Loucy (cell line): ENCODE data around the gene TUBB6.

Experiments used
- EZH2phosphoT487 ChIP-seq: fragments of 200-600 bp; IDR thresholded peaks from 2 replicates; pipeline ENCODE4 v1.6.1; 2018; ENCODE audit warnings: antibody characterized with exemption, mild to moderate bottlenecking, moderate library complexity, borderline replicate concordance
- TF ChIP-seq, protein P1 (sequence below): fragments of 200-600 bp; sonication (generic); conservative IDR thresholded peaks from 2 replicates; pipeline ENCODE4 v1.5.1; 2014; ENCODE audit warnings: mild to moderate bottlenecking, antibody characterized with exemption, low read length

DNA sequence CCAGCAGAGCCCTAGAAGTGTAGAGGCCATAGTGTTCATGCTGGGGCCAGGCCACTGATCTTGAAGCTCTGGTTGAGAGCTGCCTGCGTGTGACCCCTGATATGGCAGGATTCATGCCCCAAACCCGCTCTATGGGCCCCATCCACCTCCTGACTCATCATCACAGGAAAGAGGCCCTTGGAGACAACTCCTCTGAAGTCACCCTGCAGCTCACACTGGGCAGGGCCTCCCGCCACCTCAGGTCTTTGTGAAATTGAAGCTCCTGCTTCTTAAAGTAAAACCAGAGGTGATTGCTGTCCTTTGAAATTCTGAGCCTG lies 12.0 kb upstream of the TUBB6 start:
- TF ChIP-seq EZH2phosphoT487, result no peak
- TF ChIP-seq, protein P1, sequence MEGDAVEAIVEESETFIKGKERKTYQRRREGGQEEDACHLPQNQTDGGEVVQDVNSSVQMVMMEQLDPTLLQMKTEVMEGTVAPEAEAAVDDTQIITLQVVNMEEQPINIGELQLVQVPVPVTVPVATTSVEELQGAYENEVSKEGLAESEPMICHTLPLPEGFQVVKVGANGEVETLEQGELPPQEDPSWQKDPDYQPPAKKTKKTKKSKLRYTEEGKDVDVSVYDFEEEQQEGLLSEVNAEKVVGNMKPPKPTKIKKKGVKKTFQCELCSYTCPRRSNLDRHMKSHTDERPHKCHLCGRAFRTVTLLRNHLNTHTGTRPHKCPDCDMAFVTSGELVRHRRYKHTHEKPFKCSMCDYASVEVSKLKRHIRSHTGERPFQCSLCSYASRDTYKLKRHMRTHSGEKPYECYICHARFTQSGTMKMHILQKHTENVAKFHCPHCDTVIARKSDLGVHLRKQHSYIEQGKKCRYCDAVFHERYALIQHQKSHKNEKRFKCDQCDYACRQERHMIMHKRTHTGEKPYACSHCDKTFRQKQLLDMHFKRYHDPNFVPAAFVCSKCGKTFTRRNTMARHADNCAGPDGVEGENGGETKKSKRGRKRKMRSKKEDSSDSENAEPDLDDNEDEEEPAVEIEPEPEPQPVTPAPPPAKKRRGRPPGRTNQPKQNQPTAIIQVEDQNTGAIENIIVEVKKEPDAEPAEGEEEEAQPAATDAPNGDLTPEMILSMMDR, result no peak
